K562 (cell line): ENCODE measurements around the gene RESP18. TPM values are rescaled to one million over a fixed set of nuclear protein-coding genes. Genes with fewer than 3 reads are reported as not detected.

Source experiments
- ATAC-seq: fragments of 200-7000 bp; cut with Tn5 transposase; 3 replicates; pipeline ENCODE4 v1.9.1; 2020; ENCODE audit warnings: moderate library complexity
- BruUV-seq: library from RNA; stranded (reverse); fragments of 400-500 nt; replicated peaks from 2 replicates; lab custom pipeline; 2021; lab: Mats Ljungman, UMichigan
- CTCF ChIA-PET: fragments of 300-600 bp; formaldehyde crosslinking; extraction: SDS; loops from one replicate; lab custom pipeline; 2021; ENCODE audit warnings: low intra/inter-chr PET ratio; lab: Yijun Ruan, JAX
- POLR2A ChIA-PET: fragments of 300-600, 350-650 bp; sonication (Branson Sonifier 250); formaldehyde crosslinking; extraction: SDS; loops from one replicate; lab custom pipeline; 2021; ENCODE audit warnings: antibody characterized with exemption, inconsistent platforms; lab: Yijun Ruan, JAX
- DNase-seq, 4 experiments: peaks; one replicate each; pipeline versions ENCODE4 v3.0.0 to v3.0.0-alpha.2; 2011 to 2018; ENCODE audit warnings: low spot score in 3 of 4, mixed read lengths in 3 of 4; ENCODE audit errors: extremely low read depth in 1 of 4
- FAIRE-seq: peaks from 2 replicates; lab custom pipeline; 2011; peaks lifted over from hg19 to GRCh38; lab: Jason Lieb, UNC
- H2AFZ ChIP-seq: 2 replicates; pipeline ENCODE4 v1.6.0; 2011; ENCODE audit warnings: low read depth, low read length, control low read depth, inconsistent platforms
- H3K27ac ChIP-seq: fragments of 200-600 bp; 3 replicates; pipeline ENCODE4 v1.8.0; 2011; ENCODE audit warnings: low read depth, mild to moderate bottlenecking, control low read depth, inconsistent platforms, low read length, moderate library complexity, mixed read lengths; ENCODE audit errors: extremely low read depth
- H3K27me3 ChIP-seq, 2 experiments: fragments of 300-600 bp in 1 of 2; 2 replicates in 1 of 2; 3 replicates in 1 of 2; pipeline versions ENCODE4 v1.6.0 to v1.8.0; 2011; ENCODE audit warnings: inconsistent platforms in 2 of 2, low read length in 2 of 2, mild to moderate bottlenecking in 1 of 2, mixed read lengths in 1 of 2, moderate library complexity in 1 of 2; ENCODE audit not compliant: control insufficient read depth in 2 of 2, insufficient read depth in 2 of 2
- H3K36me3 ChIP-seq: fragments of 300-600 bp; 3 replicates; pipeline ENCODE4 v1.8.0; 2011; ENCODE audit warnings: mild to moderate bottlenecking, low read length, inconsistent platforms; ENCODE audit not compliant: control insufficient read depth, insufficient read depth
- H3K4me1 ChIP-seq, 2 experiments: fragments of 200-600 bp in 1 of 2; replicated peaks in 1 of 2; 2 replicates in 1 of 2; 3 replicates in 1 of 2; pipeline versions ENCODE4 v1.5.1 to v1.8.0; 2011; ENCODE audit warnings: inconsistent platforms in 2 of 2, low read length in 2 of 2, mild to moderate bottlenecking in 1 of 2, mixed read lengths in 1 of 2, moderate library complexity in 1 of 2; ENCODE audit not compliant: control insufficient read depth in 2 of 2, insufficient read depth in 2 of 2
- H3K4me2 ChIP-seq: 2 replicates; pipeline ENCODE4 v1.6.1; 2011; ENCODE audit warnings: low read length, control low read depth, inconsistent platforms, mixed read lengths; ENCODE audit not compliant: insufficient read depth
- H3K4me3 ChIP-seq: fragments of 200-600 bp; sonication (generic), shearing (Covaris generic); 2 replicates; pipeline ENCODE4 v1.5.1; 2016; ENCODE audit warnings: control low read depth, inconsistent platforms
- H3K79me2 ChIP-seq: fragments of 200-600 bp; 3 replicates; pipeline ENCODE4 v1.8.0; 2011; ENCODE audit warnings: low read length, inconsistent platforms; ENCODE audit not compliant: control insufficient read depth, insufficient read depth
- H3K9ac ChIP-seq, 2 experiments: 2 replicates each; pipeline versions ENCODE4 v1.6.0 to v1.6.1; 2011; ENCODE audit warnings: low read depth in 2 of 2, low read length in 2 of 2, control low read depth in 1 of 2, inconsistent platforms in 1 of 2, mild to moderate bottlenecking in 1 of 2, mixed read lengths in 1 of 2; ENCODE audit not compliant: insufficient read depth in 1 of 2
- H3K9me1 ChIP-seq: one replicate; pipeline ENCODE4 v1.6.0; 2011; ENCODE audit warnings: inconsistent platforms, mild to moderate bottlenecking, low read length, moderate library complexity; ENCODE audit not compliant: control insufficient read depth, insufficient read depth
- H3K9me3 ChIP-seq: replicated peaks from 2 replicates; pipeline ENCODE4 v1.5.1; 2011; ENCODE audit warnings: low read depth, low read length, inconsistent platforms; ENCODE audit not compliant: control insufficient read depth, insufficient read depth
- H4K20me1 ChIP-seq: replicated peaks from 2 replicates; pipeline ENCODE4 v1.6.1; 2011; ENCODE audit warnings: low read length, inconsistent platforms, mixed read lengths; ENCODE audit not compliant: control insufficient read depth, insufficient read depth
- CHD1 ChIP-seq: fragments of 200-600 bp; sonication (generic); IDR thresholded peaks from one replicate; pipeline ENCODE4 v1.6.1; 2012; ENCODE audit warnings: mild to moderate bottlenecking, moderate library complexity, low read length, inconsistent platforms
- FOXJ2 ChIP-seq: fragments of 200-800 bp; sonication (Bioruptor generic); IDR thresholded peaks from 2 replicates; pipeline ENCODE4 v1.6.1; 2016; ENCODE audit warnings: missing genetic modification characterization, missing compliant biosample characterization
- GTF2E2 ChIP-seq: fragments of 200-800 bp; sonication (Bioruptor generic); IDR thresholded peaks from 2 replicates; pipeline ENCODE4 v1.6.1; 2016; ENCODE audit warnings: missing genetic modification characterization, missing compliant biosample characterization
- KLF10 ChIP-seq: fragments of 250-450 bp; sonication (Bioruptor Pico); IDR thresholded peaks from 2 replicates; pipeline ENCODE4 v1.6.1; 2021; ENCODE audit warnings: matching md5 sums
- NCOA1 ChIP-seq: fragments of 450-650 bp; IDR thresholded peaks from 2 replicates; pipeline ENCODE4 v1.6.1; 2016; ENCODE audit warnings: low read depth
- NFE2L1 ChIP-seq: fragments of 450-650 bp; IDR thresholded peaks from 2 replicates; pipeline ENCODE4 v1.6.1; 2016; ENCODE audit warnings: missing genetic modification characterization, low read depth, mild to moderate bottlenecking, missing compliant biosample characterization, moderate library complexity, borderline replicate concordance
- POLR2AphosphoS5 ChIP-seq: IDR thresholded peaks from 2 replicates; pipeline ENCODE4 v1.6.1; 2011; ENCODE audit warnings: mild to moderate bottlenecking, low read depth, low read length, moderate library complexity; ENCODE audit not compliant: control insufficient read depth, insufficient read depth
- XRCC3 ChIP-seq: fragments of 450-650 bp; IDR thresholded peaks from 2 replicates; pipeline ENCODE4 v1.6.1; 2017; ENCODE audit warnings: mild to moderate bottlenecking, moderate library complexity
- ZKSCAN3 ChIP-seq: fragments of 250-450 bp; sonication (Bioruptor Pico); IDR thresholded peaks from 2 replicates; pipeline ENCODE4 v1.4.0; 2020
- WGBS: fragments of 100-300 bp; shearing (Covaris generic); methylation state at CpG from one replicate; pipeline ENCODE4 v1.1.6; 2016; ENCODE audit warnings: low coverage, mixed read lengths; ENCODE audit not compliant: insufficient coverage; ENCODE audit errors: missing lambda C conversion rate; 5-methylcytosine and 5-hydroxymethylcytosine counted together
- in situ Hi-C: fragments of 300-500 bp; cut with MboI; formaldehyde crosslinking; loops from 4 replicates; pipeline ENCODE4 v1.15.0; 2018; ENCODE audit warnings: inconsistent platforms, mixed read lengths
- intact Hi-C: fragments of 100-400 bp; cut with micrococcal nuclease; formaldehyde crosslinking; loops from 2 replicates; pipeline ENCODE4 v1.14.2; 2022
- polyA plus RNA-seq, 8 experiments: library from polyadenylated mRNA; depleted of rRNA in 4 of 8; stranded (reverse) in 5 of 8; unstranded in 3 of 8; fragments of >200 nt; fragmentation: Nextera tagmentation in 2 of 8; fragmentation: Illumina TruSeq in 1 of 8; extraction: Ambion mirVana in 2 of 8; extraction: Trizol in 1 of 8; gene quantifications; 2 replicates each; pipeline versions ENCODE4 v1.2.1 to v1.2.3, GENCODE V29; 2011 to 2014; ENCODE audit warnings: inconsistent platforms in 1 of 8, missing spikeins in 1 of 8
- total RNA-seq, 7 experiments: library from RNA; depleted of rRNA in 6 of 7; stranded (reverse); fragments of >200 nt in 6 of 7; fragmentation: Illumina TruSeq in 2 of 7; extraction: Trizol in 2 of 7; gene quantifications; 2 replicates each; pipeline versions ENCODE4 v1.2.1 to v1.2.3, GENCODE V29; 2011 to 2021; ENCODE audit warnings: low replicate concordance in 1 of 7
- TF ChIP-seq, protein P1 (sequence below): fragments of 250-450 bp; sonication (Bioruptor Pico); IDR thresholded peaks from 2 replicates; pipeline ENCODE4 v1.5.0; 2021; ENCODE audit warnings: mild to moderate bottlenecking, moderate library complexity
- TF ChIP-seq, protein P2 (sequence below): fragments of 250-450 bp; sonication (Bioruptor Pico); IDR thresholded peaks from 2 replicates; pipeline ENCODE4 v1.4.0; 2020; ENCODE audit warnings: mild to moderate bottlenecking, moderate library complexity
- TF ChIP-seq, protein P3 (sequence below): fragments of 250-450 bp; sonication (Bioruptor Pico); IDR thresholded peaks from 2 replicates; pipeline ENCODE4 v1.8.0; 2021; ENCODE audit warnings: moderate library complexity, mild to moderate bottlenecking, inconsistent platforms

RESP18 gene
- total and polyA plus RNA-seq, 9 of the 15 experiments (the other 6 are each of a cell fraction or from before 2014, with no cell fraction given): not detected

DNA sequence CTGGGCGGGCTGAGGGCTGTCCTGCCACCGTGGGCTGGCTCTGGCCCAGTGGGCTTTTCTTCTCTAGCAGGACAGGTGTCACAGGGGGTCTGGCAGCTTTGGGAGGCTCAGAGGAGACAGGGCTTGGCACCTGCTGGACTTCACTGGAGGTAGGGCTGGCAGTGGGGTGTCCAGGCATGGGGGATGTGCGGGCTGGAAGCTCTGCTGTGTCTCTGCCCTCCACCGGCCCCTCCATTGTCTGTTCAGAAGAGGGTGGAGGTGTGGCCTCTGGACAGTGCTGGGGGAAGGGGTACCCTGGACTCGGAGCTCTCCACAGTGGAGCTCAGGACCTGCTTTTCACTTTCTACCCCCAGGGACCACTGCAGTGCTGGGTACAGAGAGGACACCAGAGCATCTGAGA, 32.5 kb downstream of the RESP18 start (continued):
- TF ChIP-seq, protein P1, sequence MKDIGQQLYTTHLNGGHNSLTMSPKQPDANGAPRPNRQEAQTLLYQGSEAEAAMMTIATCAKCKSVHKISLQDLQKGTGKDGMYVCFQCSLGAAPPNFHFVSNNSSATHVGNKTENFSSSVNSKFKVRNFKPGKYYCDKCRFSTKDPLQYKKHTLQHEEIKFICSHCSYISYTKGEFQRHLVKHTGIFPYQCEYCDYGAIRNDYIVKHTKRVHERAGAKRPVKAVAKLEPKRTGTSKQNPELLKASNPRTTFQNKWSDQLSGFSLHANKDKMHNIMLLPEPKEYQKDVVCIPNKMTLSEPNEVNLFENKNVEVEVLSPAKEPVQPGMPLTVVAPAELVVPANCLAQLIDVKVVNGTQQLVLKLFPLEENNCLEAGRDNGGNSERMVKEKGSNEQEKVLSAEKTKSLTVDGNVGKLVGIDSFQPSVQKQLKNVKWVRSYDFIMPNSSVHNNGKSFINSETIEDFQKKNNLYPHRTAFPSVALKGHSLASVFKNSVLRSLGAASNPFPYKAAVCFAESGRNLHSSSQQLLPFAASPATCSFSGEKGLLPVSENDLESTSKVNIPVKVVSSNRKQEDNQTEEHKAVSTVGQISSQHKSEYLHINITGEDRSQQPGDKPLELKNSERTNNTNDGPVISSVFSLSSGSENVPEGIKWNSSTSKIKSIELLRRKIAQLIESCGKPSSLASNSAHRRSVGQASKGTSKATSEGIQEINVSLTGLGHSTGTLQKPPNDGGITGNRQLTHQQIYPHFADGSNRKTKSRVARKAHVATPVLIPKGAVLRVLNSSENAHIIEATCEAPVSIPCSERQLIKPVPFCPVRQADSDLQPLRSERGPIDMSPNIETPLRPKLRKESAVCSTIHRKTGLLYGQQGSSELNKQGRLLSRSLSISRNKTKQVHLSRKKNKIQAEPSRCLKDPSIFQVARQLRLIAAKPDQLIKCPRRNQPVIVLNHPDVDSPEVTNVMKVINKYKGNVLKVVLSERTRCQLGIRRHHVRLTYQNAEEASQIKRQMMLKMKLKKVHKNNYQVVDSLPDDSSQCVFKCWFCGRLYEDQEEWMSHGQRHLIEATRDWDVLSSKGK (CRISPR knock-in tag): no peak

DNA sequence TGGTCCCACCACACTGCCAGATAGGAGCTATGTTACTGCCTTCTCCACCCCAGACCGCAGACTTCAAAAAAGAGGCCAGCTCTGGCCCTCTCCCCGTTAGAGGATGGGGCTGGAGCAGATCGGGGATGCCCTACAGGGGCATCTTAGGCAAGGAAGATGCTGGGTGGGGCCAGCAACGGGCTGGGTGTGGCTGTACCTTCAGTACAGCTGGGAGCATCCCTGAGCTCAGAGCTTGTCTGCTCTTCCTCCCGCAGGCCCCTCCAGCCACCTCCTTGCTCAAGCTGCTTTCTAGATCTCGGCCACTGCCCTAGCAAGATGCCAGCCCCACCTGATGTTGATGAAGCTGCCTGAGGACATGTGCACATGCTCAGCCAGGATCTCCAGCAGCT, 33.2 kb downstream of the RESP18 start:
- FAIRE-seq (no peak), DNase-seq (no peak), ATAC-seq (no peak)
- in situ Hi-C loops (no loop called here), intact Hi-C loops (loop anchor here (5.0 kb wide), 2 partner anchors 53 to 72 kb away; partner anchors contain the start of genes ANKZF1 and ATG9A)
- Histone ChIP-seq H4K20me1 (no peaks in the 10 kb centered on the region), H3K4me3 (no peak overlapping the region), H3K9me3 (no peaks in the 10 kb centered on the region), H3K79me2 (no peaks in the 10 kb centered on the region), H3K9me1 (no peaks in the 10 kb centered on the region), H3K36me3 (no peaks in the 10 kb centered on the region), H3K9ac (peak overlapping the region in 1 of 2 experiments; percentile 79; a peak in 1 of 4 replicates), H2AFZ (no peak overlapping the region), H3K27ac (no peak overlapping the region), H3K4me1 (peaks cover 18 to 36% of the 10 kb centered on the region in 2 experiments; a peak in 4 of 5 replicates), H3K4me2 (no peak overlapping the region), H3K27me3 (peaks cover 8 to 42% of the 10 kb centered on the region in 2 experiments)
- no TSS peak for BruUV-seq
- ChIA-PET CTCF (interaction anchor here (0.5 to 1.7 kb wide), 6 partner anchors 16 to 241 kb away, joined by 3 to 10 read pairs (median 4); partner anchors contain the start of genes DNAJB2 and NHEJ1), POLR2A (interaction anchor here (0.8 to 0.9 kb wide), 2 partner anchors 10 to 20 kb away, joined by 3 to 5 read pairs; partner anchors contain the start of genes DNAJB2 and PTPRN)
- WGBS: 28% methylated on average over 6 of the region's 6 CpGs
- no peak for TF ChIP-seq GTF2E2 (tag)
- no peak for TF ChIP-seq CHD1
- no peak for TF ChIP-seq KLF10 (CRISPR knock-in tag)
- TF ChIP-seq, protein P2, sequence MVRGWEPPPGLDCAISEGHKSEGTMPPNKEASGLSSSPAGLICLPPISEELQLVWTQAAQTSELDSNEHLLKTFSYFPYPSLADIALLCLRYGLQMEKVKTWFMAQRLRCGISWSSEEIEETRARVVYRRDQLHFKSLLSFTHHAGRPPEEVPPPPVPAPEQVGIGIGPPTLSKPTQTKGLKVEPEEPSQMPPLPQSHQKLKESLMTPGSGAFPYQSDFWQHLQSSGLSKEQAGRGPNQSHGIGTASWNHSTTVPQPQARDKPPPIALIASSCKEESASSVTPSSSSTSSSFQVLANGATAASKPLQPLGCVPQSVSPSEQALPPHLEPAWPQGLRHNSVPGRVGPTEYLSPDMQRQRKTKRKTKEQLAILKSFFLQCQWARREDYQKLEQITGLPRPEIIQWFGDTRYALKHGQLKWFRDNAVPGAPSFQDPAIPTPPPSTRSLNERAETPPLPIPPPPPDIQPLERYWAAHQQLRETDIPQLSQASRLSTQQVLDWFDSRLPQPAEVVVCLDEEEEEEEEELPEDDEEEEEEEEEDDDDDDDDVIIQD (CRISPR knock-in tag): no peak
- no peak for TF ChIP-seq POLR2AphosphoS5
- TF ChIP-seq XRCC3: no peak
- no peak for TF ChIP-seq ZKSCAN3 (CRISPR knock-in tag)
- TF ChIP-seq FOXJ2 (tag): no peak
- no peak for TF ChIP-seq NCOA1
- TF ChIP-seq NFE2L1 (tag): no peak
- TF ChIP-seq, protein P3, sequence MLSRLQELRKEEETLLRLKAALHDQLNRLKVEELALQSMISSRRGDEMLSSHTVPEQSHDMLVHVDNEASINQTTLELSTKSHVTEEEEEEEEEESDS (CRISPR knock-in tag): no peak
